H1 (cell line): ENCODE data around the gene TANC1.

Experiments used
- EP300 ChIP-seq, 2 experiments: IDR thresholded peaks; 1 replicate in 1 of 2; 2 replicates in 1 of 2; pipeline ENCODE4 v1.6.1; 2011 to 2012; ENCODE audit warnings: low read depth in 2 of 2, low read length in 2 of 2, mild to moderate bottlenecking in 2 of 2, borderline replicate concordance in 1 of 2, inconsistent platforms in 1 of 2, moderate library complexity in 1 of 2
- HDAC6 ChIP-seq: IDR thresholded peaks from one replicate; pipeline ENCODE4 v1.7.1; 2012; ENCODE audit warnings: low read depth, mild to moderate bottlenecking, inconsistent platforms, low read length, moderate library complexity
- SP1 ChIP-seq: IDR thresholded peaks from 2 replicates; pipeline ENCODE4 v1.6.1; 2011; ENCODE audit warnings: low read depth, low read length
- TF ChIP-seq, protein P1 (sequence below): IDR thresholded peaks from 2 replicates; pipeline ENCODE4 v1.6.1; 2012; ENCODE audit warnings: inconsistent platforms
- TF ChIP-seq, protein P2 (sequence below), 3 experiments: IDR thresholded peaks; 1 replicate in 2 of 3; 2 replicates in 1 of 3; pipeline versions ENCODE4 v1.5.1 to v1.6.1; 2011; ENCODE audit warnings: low read length in 3 of 3, mild to moderate bottlenecking in 3 of 3, inconsistent platforms in 2 of 3, low read depth in 1 of 3, moderate library complexity in 1 of 3; ENCODE audit not compliant: insufficient read depth in 1 of 3; ENCODE audit errors: control extremely low read depth in 1 of 3
- TF ChIP-seq, protein P3 (sequence below): IDR thresholded peaks from 2 replicates; pipeline ENCODE4 v1.6.1; 2012; ENCODE audit warnings: inconsistent platforms

DNA sequence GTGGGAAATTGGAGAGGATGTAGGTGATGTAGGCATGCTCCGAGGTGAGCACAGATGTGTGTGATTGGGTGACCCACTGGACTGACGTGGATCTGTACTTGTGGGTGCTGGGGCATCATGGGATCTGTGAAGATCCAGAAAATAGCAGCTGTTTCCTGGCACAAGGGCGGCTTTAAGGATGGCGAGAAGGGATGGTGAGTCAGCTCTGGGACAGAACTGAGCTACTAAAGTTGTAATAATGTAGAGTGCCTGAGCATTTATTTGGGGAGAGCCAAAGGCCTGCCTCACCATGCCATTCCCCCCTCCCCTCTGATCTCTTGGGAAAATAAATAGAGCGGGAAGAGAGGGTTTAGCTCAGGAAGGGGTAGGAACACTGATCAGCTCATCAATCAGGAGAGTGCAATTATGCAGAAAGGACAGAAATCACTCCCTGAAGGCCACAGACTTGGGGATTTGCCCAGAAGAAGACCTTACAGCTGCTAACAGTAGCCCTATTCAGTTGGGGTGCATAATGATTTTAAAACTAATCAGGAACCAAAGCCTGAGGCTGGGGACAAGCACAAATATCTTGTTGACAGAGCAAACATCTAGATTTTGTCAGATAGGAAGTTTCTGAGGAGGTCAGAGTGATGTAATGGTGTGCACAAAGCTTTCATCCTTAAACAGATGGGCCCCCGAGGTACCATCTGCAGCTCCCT is 30.3 kb downstream of the TANC1 start:
- TF ChIP-seq, protein P1, sequence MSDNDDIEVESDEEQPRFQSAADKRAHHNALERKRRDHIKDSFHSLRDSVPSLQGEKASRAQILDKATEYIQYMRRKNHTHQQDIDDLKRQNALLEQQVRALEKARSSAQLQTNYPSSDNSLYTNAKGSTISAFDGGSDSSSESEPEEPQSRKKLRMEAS, result no peak
- TF ChIP-seq, protein P2, sequence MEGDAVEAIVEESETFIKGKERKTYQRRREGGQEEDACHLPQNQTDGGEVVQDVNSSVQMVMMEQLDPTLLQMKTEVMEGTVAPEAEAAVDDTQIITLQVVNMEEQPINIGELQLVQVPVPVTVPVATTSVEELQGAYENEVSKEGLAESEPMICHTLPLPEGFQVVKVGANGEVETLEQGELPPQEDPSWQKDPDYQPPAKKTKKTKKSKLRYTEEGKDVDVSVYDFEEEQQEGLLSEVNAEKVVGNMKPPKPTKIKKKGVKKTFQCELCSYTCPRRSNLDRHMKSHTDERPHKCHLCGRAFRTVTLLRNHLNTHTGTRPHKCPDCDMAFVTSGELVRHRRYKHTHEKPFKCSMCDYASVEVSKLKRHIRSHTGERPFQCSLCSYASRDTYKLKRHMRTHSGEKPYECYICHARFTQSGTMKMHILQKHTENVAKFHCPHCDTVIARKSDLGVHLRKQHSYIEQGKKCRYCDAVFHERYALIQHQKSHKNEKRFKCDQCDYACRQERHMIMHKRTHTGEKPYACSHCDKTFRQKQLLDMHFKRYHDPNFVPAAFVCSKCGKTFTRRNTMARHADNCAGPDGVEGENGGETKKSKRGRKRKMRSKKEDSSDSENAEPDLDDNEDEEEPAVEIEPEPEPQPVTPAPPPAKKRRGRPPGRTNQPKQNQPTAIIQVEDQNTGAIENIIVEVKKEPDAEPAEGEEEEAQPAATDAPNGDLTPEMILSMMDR (IDR thresholded peaks at IDR 0.05; ENCODE audit: control extremely low read depth in 1 of 3, insufficient read depth in 1 of 3, low read depth in 1 of 3, low read length in 3 of 3), result no peak
- TF ChIP-seq, protein P3, sequence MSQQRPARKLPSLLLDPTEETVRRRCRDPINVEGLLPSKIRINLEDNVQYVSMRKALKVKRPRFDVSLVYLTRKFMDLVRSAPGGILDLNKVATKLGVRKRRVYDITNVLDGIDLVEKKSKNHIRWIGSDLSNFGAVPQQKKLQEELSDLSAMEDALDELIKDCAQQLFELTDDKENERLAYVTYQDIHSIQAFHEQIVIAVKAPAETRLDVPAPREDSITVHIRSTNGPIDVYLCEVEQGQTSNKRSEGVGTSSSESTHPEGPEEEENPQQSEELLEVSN, result no peak
- TF ChIP-seq EP300 (IDR thresholded peaks at IDR 0.05; ENCODE audit: borderline replicate concordance in 1 of 2, low read depth in 2 of 2, low read length in 2 of 2) (no peak), HDAC6 (no peak), SP1 (no peak)
